Endometrial microvascular endothelial cells (primary cell): Measurements from ENCODE around the gene LCLAT1. TPM values are rescaled to one million over a fixed set of nuclear protein-coding genes. Genes with fewer than 3 reads are reported as not detected.
"Not testable (repeated sequence)": the region's sequence is repeated elsewhere in the genome, so short reads cannot be mapped to it uniquely, and the experiment has no call there.

Experiments used
- in situ Hi-C: cut with HindIII; loops from 2 replicates; pipeline ENCODE4 v1.10.0; 2017; ENCODE audit warnings: low sequenced_read_pairs, low pct_unique_long_range_greater_than_20kb; ENCODE audit errors: inconsistent ontology term
- total RNA-seq: library from RNA; depleted of rRNA; stranded (reverse); fragments of >200 nt; gene quantifications from one replicate; pipeline ENCODE4 v1.2.3, GENCODE V29; 2015; ENCODE audit errors: inconsistent ontology term

Gene LCLAT1
- total RNA-seq, 1 donor from 2014 or later, result 16.8 TPM

- in situ Hi-C loops, result loop anchor here (25.0 kb wide), 1 partner anchor 208 kb away; the partner anchor contains the start of gene LBH
These were observed 1.7 kb upstream of the LCLAT1 start for GRCh38 chr2:30445266-30445821.

- in situ Hi-C loops, result loop anchor here (25.0 kb wide), 1 partner anchor 209 kb away; the partner anchor contains the start of gene LBH
These were observed 371 bp upstream of the LCLAT1 start for GRCh38 chr2:30446602-30447148.

GRCh38 chr2:30448308-30448707, 1.3 kb downstream of the LCLAT1 start:
- in situ Hi-C loops, result loop anchor here (25.0 kb wide), 1 partner anchor 211 kb away; the partner anchor contains the start of gene LBH

GRCh38 chr2:30448866-30449265, 1.8 kb downstream of the LCLAT1 start:
- in situ Hi-C loops, result loop anchor here (25.0 kb wide), 1 partner anchor 212 kb away; the partner anchor contains the start of gene LBH

- in situ Hi-C loops, result no loop called here
These were observed 3.0 kb downstream of the LCLAT1 start for GRCh38 chr2:30450025-30450424.

GRCh38 chr2:30453498-30453897, 6.5 kb downstream of the LCLAT1 start:
- in situ Hi-C loops, result no loop called here

- in situ Hi-C loops, result no loop called here
These were observed 7.5 kb downstream of the LCLAT1 start for GRCh38 chr2:30454571-30454970.

- in situ Hi-C loops, result no loop called here
These were observed 8.2 kb downstream of the LCLAT1 start for GRCh38 chr2:30455114-30455738.

- in situ Hi-C loops, result no loop called here
These were observed 9.1 kb downstream of the LCLAT1 start for GRCh38 chr2:30456106-30456505.

- in situ Hi-C loops, result no loop called here
These were observed 9.5 kb downstream of the LCLAT1 start for GRCh38 chr2:30456579-30456978.

- in situ Hi-C loops, result no loop called here
These were observed 10.2 kb downstream of the LCLAT1 start for GRCh38 chr2:30457296-30457695.

- in situ Hi-C loops, result no loop called here
These were observed 12.1 kb downstream of the LCLAT1 start for GRCh38 chr2:30459140-30459539.

- in situ Hi-C loops, result no loop called here
These were observed 15.2 kb downstream of the LCLAT1 start for GRCh38 chr2:30462131-30462857.

GRCh38 chr2:30463535-30463934, 16.5 kb downstream of the LCLAT1 start:
- in situ Hi-C loops, result no loop called here

- in situ Hi-C loops, result no loop called here
These were observed 17.6 kb downstream of the LCLAT1 start for GRCh38 chr2:30464544-30465170.

- in situ Hi-C loops, result no loop called here
These were observed 18.1 kb downstream of the LCLAT1 start for GRCh38 chr2:30465171-30465545.

GRCh38 chr2:30466216-30466615, 19.2 kb downstream of the LCLAT1 start:
- in situ Hi-C loops, result no loop called here

- in situ Hi-C loops, result not testable (repeated sequence)
These were observed 20.2 kb downstream of the LCLAT1 start for GRCh38 chr2:30467062-30467826.

GRCh38 chr2:30470426-30470825, 23.4 kb downstream of the LCLAT1 start:
- in situ Hi-C loops, result no loop called here
